GM08714 (cell line): ENCODE measurements around the gene ZNF665.
"Not testable (repeated sequence)": the region's sequence is repeated elsewhere in the genome, so short reads cannot be mapped to it uniquely, and the experiment has no call there.

Source experiments
- H3K4me3 ChIP-seq: fragments of 200-500 bp; sonication (Bioruptor generic); 2 replicates; pipeline ENCODE4 v1.5.1; 2014; ENCODE audit warnings: mild to moderate bottlenecking, low read length, inconsistent platforms
- ZNF274 ChIP-seq: IDR thresholded peaks from 2 replicates; pipeline ENCODE4 v1.6.1; 2012; ENCODE audit warnings: mild to moderate bottlenecking, low read depth, low read length

The ZNF665 gene

DNA sequence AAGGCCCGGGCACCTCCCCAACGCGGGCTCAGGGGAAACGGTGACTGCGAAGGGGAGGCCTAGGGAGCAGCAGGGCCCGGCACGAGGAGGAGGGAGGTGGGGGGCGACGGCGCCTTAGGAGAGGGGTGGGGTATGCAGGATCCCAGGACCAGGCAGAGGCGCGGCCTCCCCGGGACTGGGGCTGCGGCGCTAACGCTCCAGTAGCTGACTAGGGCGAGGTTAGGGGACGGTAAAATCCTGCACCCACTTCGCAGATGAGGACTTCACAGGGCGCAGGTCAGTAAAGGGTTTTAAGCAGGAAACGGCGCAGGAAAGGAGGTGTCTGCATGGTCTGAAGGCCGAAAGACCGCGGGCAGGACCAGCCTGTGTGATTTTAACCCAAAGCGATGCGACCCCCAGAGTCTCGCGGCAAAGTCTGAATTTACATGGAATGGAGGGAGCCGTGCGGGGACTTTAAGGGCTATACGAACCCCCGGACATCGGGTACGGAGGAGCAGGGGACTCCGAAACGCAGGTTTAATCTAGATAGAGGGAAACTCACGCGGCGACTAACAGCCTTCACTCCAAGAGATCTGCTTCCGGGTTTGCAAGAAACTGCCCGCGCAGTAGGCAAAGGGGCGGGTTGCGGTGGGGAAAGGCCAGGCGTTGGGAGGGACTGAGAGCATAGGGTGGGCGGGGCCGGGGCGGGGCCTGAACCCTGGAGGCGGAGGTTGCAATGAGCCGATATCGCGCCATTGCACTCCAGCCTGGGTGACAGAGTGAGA is at the start of gene ZNF665:
TSS of gene ZNF665 (minus strand) at position 588 of the 764 bp plus-strand sequence. CDS start 10,460 bp downstream, outside the sequence.
- peak within 1 kb of the TSS; percentile 71; the same call in 1 of the 2 replicates for H3K4me3 ChIP-seq
- no peak for TF ChIP-seq ZNF274

DNA sequence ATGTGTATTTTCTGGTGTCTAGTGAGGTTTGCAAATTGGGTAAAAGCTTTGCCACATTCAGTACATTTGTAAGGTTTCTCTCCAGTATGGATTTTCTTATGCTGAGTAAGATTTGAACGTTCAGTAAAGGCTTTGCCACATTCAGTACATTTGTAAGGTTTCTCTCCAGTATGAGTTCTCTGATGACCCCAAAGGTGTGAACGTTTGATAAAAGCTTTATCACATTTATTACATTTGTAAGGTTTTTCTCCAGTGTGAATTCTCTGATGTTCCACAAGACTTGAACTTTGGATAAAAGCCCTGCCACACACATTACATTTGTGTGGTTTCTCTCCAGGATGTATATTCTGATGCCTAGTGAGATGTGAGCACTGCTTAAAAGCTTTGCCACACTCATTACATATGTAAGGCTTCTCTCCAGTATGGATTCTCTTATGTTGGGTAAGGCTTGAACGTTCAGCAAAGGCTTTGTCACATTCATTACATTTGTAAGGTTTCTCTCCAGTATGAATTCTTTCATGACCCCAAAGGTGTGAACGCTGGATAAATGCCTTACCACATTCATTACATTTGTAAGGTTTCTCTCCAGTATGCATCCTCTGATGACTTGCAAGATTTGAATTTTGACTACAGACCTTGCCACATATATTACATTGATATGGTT is 44.1 kb upstream of the ZNF665 start:
- peak; percentile 84 for TF ChIP-seq ZNF274
- H3K4me3 ChIP-seq = no peak overlapping the region

- no peak overlapping the region for H3K4me3 ChIP-seq
Measured at GRCh38 chr19:53224606-53225005, 31.4 kb upstream of the ZNF665 start.

DNA sequence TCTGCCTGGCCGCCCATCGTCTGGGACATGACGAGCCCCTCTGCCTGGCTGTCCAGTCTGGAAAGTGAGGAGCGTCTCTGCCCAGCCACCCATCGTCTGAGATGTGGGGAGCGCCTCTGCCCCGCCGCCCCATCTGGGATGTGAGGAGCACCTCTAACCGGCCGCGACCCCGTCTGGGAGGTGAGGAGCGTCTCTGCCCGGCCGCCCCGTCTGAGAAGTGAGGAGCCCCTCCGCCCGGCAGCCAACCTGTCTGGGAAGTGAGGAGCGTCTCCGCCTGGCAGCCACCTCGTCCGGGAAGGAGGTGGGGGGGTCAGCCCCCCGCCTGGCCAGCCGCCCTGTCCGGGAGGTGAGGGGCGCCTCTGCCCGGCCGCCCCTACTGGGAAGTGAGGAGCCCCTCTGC is 29.6 kb upstream of the ZNF665 start:
- H3K4me3 ChIP-seq = not testable (repeated sequence)

More at GRCh38 chr19:53224606-53225005, 31.4 kb upstream of the ZNF665 start:
- no peak for TF ChIP-seq ZNF274

DNA sequence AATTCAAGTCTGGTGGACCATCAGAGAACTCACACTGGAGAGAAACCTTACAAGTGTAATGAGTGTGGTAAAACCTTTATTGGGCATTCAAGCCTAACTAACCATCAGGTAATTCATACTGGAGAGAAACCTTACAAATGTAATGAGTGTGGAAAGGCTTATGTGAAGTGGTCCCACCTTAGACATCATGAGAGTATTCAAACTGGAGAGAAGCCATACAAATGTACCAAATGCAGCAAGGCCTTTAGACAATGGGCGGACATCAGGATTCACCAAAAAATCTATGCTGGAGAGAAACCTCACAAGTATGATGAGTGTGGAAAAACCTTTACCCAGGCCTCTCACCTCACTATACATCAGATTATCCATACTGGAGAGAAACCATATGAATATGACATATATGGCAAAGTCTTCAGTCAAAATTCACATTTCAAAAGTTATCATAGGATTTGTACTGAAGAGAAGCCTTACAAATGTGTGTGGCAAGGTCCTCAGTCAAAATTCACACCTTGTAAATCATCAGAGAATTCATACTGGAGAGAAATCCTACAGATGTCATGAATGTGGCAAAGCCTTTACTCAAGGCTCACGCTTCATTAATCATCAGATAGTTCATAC is 19.7 kb upstream of the ZNF665 start:
- peak; percentile 90 for TF ChIP-seq ZNF274
- no peak overlapping the region for H3K4me3 ChIP-seq

DNA sequence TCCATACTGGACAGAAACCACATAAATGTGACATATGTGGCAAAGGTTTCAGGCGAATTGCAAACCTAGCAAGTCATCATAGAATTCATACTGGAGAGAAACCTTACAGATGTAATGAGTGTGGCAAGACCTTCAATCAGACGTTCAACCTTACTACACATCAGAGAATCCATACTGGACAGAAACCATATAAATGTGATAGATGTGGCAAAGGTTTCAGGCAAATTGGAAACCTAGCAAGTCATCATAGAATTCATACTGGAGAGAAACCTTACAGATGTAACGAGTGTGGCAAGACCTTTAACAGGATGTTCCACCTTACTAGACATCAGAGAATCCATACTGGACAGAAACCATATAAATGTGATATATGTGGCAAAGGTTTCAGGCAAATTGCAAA is 18.4 kb upstream of the ZNF665 start:
- TF ChIP-seq ZNF274 = peak; percentile 61; the same call in 1 of the 2 replicates
- H3K4me3 ChIP-seq = not testable (repeated sequence)

GRCh38 chr19:53196777-53197396 is 3.7 kb upstream of the ZNF665 start:
- no peak for TF ChIP-seq ZNF274
- peak overlapping the region; percentile 94; the same call in 1 of the 2 replicates for H3K4me3 ChIP-seq

GRCh38 chr19:53195265-53195903 is 2.2 kb upstream of the ZNF665 start:
- no peak for TF ChIP-seq ZNF274
- no peak overlapping the region for H3K4me3 ChIP-seq

DNA sequence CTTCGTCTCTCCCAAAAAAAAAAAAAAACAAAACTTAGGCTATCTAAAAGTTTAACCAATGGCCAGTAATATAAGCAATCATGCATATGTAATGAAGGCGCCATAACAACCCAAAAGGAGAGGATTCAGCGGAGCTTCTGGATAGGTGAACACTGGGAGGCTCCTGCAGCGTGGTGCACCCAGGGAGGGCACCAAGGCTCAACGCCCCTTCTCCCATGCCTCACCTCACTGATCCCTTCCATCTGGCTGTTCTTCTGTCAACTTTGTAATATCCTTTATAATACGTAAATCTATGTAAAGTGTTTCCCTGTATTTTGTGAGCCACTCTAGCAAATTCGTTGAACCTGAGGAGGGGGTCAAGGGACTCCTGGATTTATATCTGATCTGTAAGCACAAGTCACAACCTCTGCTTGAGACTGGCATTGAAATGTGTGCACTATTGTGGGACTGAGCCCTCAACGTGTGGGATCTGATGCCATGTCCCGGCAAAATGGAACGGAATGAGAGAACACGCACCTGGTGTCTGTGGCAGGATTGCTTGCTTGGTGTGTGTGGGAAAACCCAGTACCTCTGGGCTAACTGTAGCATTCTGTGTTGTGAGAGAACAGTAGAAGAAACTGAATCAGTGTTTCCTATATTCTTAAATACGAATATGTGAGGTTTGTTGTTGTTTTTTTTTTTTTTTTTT is 521 bp upstream of the ZNF665 start:
- TF ChIP-seq ZNF274 = no peak
- H3K4me3 ChIP-seq = peak overlapping the region; percentile 38; the same call in 1 of the 2 replicates

DNA sequence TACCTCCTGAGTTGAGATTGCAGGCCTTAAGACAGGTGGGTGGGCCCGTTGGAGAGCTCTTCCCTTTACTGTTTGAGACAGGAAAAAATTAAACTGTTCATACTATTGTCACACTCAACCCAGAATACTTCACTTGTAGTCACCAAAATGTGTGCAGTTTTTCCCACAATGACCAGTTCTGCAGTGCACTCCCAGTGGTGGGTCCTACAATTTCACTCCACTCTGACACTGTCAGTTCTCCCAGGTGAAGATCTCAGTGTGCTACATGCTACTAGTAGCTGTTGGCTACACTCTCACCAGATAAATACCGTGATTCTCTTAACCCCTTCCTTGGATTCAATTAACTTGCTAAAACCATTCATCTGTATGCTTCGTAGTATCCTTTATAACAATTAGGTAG is 2.9 kb downstream of the ZNF665 start:
- no peak overlapping the region for H3K4me3 ChIP-seq
- TF ChIP-seq ZNF274 = no peak

DNA sequence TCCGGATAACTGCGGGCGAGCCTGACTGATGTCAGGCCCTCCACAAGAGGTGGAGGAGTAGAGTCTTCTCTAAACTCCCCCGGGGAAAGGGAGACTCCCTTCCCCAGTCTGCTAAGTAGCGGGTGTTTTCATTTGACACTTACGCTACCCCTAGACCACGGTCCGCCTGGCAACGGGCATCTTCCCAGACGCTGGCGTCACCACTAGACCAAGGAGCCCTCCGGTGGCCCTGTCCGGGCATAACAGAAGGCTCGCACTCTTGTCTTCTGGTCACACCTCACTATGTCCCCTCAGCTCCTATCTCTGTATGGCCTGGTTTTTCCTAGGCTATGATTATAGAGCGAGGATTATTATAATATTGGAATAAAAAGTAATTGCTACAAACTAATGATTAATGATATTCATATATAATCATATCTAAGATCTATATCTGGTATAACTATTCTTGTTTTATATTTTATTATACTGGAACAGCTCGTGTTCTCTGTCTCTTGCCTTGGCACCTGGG is 3.4 kb downstream of the ZNF665 start:
- not testable (repeated sequence) for H3K4me3 ChIP-seq

DNA sequence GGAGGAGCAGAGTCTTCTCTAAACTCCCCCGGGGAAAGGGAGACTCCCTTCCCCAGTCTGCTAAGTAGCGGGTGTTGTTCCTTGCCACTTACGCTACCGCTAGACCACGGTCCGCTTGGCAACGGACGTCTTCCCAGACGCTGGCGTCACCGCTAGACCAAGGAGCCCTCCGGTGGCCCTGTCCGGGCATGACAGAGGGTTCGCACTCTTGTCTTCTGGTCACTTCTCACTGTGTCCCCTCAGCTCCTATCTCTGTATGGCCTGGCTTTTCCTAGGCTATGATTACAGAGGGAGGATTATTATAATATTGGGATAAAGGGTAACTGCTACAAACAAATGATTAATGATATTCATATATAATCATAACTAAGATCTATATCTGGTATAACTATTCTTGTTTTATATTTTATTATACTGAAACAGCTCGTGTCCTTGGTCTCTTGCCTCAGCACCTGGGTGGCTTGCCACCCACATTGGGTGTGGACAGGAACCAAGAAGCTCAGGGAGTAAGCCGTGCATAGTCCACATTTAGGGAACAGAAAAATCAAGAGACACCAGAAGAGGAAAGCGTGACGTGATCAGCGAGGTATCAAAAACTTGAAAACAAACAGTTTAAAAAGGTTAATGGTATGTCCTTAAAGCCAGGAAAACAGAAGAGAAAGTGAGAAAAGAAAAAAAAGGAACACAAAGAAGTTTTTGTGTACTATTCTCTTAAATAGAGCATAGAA is 7.8 kb downstream of the ZNF665 start:
- H3K4me3 ChIP-seq = not testable (repeated sequence)
